CD1c-positive myeloid dendritic cell (primary cell): ENCODE data around the gene PLPP3.

Source experiments
- DNase-seq: peaks from one replicate; pipeline ENCODE4 v3.0.0-alpha.2; 2016; ENCODE audit errors: extremely low spot score

PLPP3 gene

DNA sequence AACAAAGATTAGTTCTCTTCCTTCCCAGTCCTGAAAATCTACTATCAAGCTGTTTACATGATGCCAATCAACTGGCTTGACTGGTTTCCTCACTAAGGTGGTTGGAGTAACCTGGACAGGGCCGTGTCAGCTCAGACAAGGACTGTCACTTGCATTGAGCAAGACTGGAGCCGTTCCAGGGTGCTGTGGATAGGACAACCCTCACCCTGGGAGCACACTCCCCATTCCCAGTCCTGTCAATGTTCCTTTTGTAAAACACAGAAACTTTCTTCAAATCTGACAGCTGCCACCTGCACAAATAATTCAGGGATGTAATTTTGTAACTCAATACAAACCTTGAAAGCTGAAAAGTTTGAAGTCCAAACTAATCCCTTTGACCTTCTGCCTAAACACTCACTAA lies 31.4 kb downstream of the PLPP3 start:
- DNase-seq: no peak

DNA sequence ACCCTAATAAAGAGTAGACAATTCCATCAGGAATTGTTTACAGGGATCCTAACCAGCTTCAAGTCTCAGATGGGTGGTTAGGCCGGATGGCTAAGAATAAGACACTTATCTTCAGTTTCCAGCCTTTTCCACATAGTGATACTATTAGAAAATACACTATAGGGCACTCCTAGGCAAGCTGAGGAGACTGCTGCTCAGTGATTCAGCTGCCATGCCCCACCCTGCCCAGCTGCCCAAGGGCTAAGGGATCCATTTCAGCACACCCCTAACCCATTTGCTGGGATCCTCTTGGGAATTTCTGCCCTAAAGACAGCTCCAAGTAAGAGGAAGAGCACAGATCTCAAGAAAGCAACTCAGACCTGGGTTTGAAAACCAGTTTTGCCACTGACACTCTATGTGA lies 31.9 kb downstream of the PLPP3 start:
- no peak for DNase-seq

DNA sequence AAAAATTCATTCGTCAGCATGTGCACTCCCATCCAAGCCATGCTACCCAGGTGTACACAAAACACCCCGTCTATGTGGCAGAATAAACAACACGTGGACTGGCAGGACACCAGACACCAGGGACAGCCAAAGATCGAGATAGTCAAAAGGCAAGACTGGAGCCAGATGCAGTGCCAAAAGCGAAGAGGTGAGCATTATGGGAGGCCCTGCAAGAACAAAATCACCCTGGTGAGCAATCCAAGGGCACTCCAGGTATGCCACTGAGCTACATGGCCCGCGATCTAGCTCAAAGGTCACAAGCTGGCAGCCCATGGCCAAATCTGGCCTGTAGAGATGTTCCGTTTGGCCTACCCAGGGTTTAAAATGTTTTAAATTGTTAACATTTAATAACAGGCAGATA lies 33.7 kb downstream of the PLPP3 start:
- DNase-seq: no peak

DNA sequence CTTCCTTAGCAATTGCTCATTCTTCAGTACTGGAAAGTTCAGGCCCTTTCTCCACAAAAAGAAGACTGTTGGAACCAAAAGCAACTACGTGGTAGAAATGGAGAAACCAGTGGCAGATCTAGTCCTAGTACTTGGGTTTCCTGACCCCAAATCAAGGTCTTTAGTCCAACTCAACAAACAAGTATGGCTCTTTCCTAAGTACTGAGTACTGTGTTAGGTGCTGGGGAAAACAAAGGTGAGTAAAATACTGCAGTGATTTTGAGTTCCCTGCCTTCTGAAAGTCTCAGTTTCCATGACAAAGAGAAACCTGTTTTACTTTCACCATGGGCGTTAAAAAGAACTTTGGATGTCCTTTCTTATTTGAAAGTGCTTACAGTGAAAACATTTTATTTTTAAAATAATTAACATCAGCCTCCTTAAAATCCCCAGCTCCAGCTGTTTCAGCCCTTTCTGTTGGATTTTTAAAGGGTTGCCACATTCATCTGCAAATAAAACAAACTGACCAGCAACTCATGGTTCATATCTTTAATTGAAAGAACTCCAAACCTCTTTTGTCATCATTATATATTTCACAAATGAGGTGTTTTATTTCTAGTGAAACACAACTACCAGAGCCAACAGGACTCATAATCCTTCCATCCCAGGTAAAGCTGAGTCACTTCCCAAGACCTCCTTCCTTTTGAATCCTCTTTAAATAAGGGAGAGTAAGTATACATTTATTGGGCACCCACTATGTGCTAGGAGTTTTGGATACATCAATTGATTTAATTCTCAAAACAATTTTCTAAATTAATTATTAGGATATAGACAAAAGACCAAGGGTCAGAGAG lies 35.4 kb downstream of the PLPP3 start:
- no peak for DNase-seq

DNA sequence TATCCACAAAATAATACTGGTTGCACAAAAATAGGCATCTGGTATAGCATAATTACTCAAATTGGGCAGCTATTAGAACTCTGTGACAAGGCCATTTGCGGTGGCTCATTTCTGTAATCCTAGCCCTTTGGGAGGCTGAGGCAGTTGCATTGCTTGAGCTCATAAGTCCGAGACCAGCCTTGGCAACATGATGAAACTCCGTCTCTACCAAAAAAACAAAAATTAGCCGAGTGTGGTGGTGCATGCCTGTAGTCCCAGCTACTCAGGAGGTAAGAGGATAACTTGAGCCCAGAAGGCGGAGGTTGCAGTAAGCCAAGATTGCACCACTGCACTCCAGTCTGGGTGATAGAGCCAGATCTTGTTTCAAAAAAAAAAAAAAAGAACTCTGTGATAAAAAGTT lies 36.7 kb downstream of the PLPP3 start:
- no peak for DNase-seq

DNA sequence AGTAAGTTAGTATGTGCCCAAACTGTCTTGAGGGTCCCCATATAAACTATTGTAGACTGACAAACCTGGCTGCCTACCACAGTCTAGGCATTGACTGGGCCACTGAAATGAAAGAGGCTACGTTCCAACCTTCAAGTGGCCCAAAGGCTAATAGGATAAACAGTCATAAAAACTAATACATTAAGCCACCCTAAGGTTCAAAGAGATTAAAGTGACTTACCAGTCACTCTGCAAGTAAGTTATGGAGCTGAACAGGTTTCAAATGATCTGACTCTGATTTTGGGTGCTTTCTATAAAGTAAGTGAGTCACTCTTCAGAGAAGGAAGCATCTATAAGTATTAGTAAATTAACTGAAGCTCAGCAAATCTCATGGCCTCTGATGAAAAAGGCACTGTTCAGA lies 38.0 kb downstream of the PLPP3 start:
- no peak for DNase-seq

DNA sequence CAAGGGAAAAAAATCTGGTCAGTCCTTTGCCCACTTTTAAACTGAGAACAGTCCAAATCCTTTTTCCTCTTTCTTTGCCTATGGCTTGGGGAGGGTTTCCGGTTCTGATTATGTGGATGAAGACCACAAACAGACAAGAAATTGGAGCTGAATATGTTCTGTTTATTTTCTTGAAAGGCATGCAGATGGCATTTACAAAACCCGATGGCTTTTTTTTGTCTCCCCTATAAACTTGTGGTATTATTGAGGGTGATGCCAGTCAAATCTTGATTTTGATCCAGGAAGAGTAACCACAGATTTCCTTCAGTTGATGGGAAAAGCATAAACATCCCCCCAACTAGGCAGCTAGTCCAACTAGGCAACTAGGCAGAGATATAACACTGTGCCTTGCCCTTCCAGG lies 38.9 kb downstream of the PLPP3 start:
- no peak for DNase-seq

DNA sequence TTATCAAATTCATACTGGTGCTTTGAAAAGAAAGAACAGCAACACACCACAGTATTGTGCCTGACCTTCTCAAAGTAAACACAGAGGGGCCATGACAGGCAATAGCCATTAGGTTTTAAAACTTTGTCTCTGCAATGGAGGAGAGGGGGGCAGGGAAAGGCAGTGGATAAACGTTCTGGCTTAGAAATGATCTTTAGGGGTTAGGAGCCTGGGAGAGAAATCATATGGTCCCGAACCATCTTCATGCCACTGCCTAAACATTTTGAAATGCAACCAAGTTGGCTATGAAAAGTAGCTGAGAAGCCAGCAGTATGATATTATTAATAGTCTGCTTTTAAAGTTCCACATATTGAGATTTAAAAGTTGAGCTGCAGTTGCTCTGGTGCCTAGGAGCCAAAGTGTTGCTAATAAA lies 39.8 kb downstream of the PLPP3 start:
- no peak for DNase-seq

DNA sequence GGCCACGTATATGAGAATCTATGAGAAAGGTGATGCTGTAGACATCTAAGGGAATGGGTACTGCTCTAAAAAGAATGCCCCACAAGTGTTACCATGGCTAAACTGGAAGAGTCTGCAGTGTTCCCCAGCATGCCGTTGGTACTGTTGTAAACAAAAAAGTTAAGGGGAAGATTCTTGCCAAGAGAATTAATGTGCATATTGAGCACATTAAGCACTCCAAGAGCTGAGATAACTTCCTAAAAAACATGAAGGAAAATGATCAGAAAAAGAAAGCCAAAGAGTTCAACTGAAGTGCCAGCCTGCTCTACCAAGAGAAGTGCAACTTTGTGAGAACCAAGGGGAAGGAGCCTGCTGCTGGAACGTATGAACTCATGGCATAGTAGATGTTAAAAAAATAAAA lies 40.8 kb downstream of the PLPP3 start:
- no peak for DNase-seq

DNA sequence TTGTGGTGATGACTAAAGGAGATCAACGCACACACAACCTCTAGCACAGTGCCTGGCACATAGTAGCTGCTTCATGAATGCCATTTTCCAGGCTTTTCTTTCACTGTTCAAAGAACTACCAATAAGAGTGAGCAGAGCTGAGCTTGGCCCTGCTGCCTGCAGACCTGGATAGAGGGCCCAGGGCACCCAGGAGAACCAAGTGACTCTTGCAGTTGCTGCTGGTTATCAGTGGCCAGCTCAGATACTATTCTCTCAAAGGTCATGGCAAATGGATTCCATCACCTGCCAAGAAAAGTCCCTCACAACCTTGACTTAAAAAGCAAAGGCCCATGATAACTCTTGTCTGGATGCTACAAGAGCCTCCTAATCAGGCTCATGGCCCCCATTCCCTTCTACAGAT lies 41.7 kb downstream of the PLPP3 start:
- DNase-seq: no peak

DNA sequence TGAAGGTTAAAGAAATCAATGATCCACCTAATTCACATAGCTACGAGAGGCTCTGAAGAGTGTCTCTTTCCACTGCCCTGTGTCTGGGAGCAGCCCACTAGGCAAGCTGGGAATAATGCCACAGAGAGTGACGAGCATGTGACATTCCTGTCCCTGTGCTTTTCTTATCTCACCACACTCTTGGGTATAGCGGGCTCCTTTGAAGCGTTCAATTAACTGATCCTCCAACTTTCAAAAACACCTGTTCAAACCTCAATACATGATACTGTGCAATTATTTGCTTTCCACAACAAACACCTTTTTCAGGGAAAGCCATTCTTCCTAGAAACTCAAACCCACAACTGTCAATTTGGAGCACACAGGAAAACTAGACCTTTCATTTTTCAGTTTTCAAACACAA lies 43.4 kb downstream of the PLPP3 start:
- DNase-seq: no peak

DNA sequence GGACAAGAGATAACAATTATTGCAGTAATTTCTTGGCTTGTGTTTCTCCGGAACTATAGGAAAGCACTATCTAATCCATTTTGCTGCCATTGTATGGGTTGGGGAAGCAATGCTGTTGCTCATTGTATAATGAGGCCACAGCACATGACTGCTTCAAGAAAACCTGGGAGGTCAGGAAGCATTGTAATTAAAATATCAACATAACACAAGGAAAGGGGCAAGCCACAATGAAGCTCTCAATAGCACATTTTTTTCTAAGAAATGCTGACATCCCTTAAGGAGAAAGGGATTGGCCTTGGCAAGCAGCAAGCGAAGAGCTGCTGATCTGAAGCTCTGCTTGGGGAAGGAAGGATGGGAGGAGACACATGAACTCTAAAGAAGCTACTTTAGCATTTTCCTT lies 44.0 kb downstream of the PLPP3 start:
- DNase-seq: no peak

DNA sequence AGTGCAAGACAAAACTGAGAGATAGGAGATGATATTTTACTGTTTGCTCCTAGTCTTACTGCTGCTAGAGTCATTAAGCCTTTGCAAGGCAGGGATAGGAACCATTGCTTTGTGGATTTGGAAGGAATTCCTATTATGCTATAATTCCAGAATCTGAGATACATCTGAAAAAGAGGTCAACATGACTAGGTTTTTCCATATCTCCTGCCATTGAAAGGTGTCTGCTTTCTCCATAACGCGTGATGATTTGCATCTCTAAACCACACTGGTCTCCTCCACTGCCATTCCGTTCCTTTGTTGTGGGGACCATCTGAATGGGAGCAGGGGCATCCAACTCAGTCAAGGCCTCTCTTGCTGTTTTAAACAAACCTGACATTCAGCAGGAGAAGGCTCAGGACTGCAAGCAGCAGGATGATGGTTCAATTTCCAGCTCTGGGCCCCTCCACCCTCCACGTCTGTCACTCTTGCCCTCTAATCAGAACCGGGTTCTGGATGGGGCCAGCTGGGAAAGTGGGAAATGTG lies 45.2 kb downstream of the PLPP3 start:
- DNase-seq: no peak

DNA sequence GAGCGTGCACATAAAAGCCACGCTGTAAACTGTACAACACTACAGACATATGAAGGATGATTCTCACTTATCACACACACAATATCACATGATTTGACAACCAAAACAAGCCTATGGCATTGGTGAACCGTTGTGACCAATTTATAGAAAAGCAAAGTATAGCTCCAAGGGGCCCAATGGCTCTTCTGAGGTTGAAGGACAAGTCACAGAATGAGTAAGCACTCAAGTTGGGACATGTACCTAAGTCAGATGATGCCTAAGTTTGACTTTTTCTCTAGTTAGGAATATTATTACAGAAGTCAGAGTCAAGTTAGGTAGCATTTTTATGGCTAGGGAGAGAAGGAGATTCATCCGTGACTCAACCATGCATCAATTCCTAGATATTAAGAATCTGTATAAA lies 45.7 kb downstream of the PLPP3 start:
- no peak for DNase-seq

DNA sequence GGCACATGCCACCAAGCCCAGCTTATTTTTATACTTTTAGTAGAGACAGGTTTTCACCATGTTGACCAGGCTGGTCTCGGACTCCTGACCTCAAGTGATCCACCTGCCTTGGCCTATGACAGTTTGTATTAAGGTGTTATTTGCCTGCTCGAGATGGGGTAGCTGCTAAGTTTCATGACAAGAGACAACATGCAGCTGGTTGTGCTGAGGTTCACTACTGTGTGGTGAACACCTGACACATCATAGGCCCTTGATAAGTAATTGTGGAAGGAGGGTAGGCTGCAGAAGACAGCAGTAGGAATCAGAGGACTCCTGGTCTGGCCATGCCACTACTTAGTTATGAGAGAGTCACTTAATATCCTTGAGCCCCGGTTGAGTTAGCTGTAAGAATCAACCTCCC lies 46.2 kb downstream of the PLPP3 start:
- DNase-seq: no peak

DNA sequence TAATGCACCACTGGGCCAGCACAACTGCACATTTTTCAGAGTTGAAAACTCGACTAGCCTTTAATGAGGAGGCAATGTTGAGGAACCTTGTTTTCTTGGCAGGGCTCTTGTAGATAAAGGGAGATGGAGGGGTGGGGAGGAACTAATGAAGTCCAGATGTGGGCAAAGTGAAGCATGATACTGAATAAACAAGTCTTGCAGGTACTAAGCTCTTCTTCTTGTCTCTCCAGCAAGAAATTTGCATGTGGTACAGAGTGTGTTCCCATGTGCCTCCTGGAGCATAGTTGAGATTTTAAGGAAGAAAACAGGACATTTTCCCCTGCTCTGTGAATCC lies 47.0 kb downstream of the PLPP3 start:
- DNase-seq: no peak

DNA sequence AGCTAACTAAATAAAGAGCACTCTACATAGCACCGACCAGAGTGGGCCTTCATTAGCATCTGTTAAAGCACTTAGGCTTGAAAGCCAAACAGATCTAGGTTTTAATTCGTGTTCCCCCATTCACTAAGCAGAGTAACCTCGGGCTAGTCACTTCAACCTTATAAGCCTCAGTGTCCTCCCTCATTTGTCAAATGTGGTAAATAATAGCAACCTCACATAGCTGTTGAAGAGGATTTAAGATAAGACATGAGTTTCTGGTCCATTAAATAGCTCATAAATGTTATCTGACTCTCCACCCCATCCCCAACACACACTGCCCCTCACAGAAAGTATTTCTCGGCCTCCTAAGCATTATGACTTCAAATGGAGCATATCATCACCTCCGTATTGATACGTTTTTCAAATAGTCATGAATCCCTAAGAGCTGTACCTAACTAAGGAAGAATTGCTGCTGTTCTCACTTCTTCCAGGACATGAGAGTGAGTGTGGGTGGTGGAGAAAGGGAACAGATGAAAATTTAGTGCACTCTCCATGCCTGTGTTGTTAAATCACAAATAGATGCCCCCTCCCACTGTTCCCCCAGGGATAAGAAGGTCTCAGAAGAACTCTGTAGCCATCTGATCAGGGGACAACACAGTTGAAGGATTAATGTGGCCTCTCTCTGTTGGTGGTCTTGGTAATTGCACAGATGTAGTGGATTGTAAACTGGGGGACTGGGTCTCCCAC lies 47.6 kb downstream of the PLPP3 start:
- no peak for DNase-seq

DNA sequence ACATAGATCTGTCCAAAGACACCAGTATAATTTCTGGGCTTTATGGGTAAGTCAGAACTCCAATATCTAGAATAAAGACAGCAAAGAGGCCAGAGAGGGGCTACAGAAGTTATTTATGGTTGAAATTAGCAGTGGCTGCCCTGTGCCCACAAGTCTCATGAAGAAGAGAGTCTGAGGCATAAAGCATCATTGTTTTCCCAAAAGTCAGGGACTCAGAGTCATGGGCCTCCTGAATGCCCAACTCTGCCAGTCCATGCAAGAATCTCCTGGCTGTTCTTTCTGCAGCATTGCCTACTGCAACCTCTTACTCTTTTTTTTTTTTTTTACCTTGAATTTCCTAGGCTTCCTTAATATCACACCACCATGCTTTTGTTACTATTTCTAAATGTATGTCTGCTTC lies 49.6 kb downstream of the PLPP3 start:
- no peak for DNase-seq

DNA sequence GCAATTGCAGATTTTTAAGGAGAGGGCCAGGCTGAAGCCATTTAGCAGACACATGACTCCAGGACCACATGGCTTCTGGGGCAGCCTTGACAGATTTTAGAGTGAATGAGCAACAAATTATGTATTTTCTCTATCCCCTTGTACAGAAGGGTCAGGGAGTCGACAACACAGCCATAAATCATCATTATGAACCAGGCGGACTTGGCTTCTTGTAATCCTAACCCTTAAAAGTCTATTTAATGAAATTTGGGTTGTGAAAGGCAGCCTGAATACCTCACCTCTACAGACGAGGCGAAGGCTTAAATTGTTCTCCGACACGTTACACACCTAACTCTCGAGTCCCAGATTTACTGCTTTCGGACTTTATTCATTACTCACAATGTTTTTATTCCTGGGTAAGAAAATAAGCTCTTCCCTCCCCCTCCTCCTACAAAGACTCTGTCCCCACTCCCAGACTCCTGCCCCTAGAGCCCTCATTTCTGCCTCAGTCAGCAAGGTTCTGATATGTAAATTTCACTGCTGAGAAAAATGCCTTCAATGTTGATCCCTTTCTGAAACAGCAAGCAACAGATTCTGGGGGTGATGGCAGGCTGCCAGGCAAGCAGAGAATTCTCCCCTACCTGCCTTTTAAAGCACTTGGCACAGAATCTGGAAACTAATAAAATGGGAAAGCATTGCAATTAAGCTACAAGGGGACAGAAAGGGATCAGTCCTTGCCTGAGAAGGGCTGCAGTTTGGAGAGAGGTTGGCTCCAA lies 51.6 kb downstream of the PLPP3 start:
- no peak for DNase-seq

DNA sequence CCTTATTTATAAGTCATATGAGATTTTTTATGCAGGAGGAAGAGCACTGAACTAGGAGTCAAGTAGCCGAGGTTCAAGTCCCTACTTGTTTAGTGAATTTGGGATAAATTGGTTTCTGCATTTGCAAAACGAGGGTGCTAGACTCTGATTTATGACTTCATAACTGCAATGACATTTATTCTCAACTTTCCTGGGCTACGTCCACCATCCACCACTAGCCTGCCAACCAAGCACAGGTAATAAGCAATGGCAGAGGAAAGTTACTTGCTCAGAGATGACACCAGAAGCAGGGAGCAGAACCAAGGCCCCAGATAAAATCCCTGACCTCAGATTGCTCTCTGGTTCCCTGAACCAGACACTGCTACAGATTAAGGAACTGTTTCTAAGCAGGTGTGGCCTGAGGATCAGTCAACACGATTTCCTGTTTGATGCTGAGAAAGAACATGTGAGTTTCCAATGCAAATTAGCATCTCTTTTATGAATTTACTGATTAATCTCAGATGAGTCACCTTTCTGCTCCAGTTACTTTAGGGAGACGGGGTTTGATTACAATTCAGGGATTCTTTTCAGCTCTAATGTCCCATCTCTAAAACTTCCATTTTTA lies 52.7 kb downstream of the PLPP3 start:
- peak; percentile 51 for DNase-seq

DNA sequence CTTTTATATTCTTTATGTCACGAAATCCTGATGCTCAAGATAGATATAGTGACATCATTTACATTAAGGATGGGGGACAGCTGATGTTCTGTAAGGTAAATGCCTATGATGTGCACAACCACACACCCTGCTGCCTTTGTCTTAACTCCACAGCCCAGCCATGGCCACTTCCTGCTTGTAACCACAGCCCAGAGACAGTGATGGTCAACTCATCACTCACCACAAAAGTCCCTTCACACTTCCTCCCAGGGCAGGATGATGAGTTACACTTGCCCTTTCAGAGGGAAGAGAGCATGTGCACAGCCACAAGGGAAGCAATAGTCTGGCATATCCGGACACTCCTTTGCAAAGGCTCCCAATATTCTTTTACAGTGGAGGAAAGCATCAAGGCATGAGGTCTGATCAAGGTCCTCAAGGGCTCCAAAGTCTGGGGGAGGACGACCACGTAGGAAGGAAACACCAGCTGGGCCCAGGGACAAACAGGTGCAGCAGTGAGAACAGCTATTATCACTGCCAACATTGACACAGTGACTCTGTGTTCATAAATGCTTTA lies 53.8 kb downstream of the PLPP3 start:
- peak; percentile 82 for DNase-seq

DNA sequence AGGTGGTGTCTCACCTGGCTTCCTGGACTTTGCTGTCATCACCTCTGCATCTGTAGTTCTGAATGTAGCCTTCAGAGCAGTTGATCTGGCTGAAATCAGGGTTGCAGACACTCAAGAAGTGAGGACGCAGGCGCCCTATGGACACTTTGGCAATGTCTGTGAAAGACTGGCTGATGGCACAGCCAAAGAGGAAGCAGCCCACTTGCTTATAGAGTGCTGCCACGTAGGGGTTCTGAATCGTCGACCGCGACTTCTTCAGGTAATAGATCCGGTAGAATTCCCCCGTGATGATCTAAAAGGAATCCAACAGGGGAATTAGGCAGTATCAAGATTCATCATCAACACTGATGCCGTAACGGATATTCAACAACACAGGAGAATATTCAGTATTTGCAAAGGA lies 55.1 kb downstream of the PLPP3 start:
- no peak for DNase-seq
